SK-N-SH (cell line): ENCODE measurements around the gene SNX9.

Experiments
- CTCF ChIP-seq: fragments of 200-600 bp; sonication (generic); IDR thresholded peaks from 2 replicates; pipeline ENCODE4 v1.6.1; 2017; ENCODE audit warnings: antibody characterized with exemption, mild to moderate bottlenecking, moderate library complexity
- FOSL2 ChIP-seq: IDR thresholded peaks from 2 replicates; pipeline ENCODE4 v1.4.0; 2012; ENCODE audit warnings: low read depth, mild to moderate bottlenecking, moderate library complexity, borderline replicate concordance
- MAX ChIP-seq: IDR thresholded peaks from 2 replicates; pipeline ENCODE4 v1.4.0; 2012; ENCODE audit warnings: low read depth
- RFX5 ChIP-seq: IDR thresholded peaks from 2 replicates; pipeline ENCODE4 v1.6.1; 2012; ENCODE audit warnings: mild to moderate bottlenecking, improper control_type of control experiment, low read length

- TF ChIP-seq CTCF (no peak), MAX (no peak), RFX5 (no peak), FOSL2 (no peak)
Observed at GRCh38 chr6:157812425-157813171, 10.4 kb upstream of the SNX9 start.
